ENCODE results near the gene EFCAB9.

Gene EFCAB9

DNA sequence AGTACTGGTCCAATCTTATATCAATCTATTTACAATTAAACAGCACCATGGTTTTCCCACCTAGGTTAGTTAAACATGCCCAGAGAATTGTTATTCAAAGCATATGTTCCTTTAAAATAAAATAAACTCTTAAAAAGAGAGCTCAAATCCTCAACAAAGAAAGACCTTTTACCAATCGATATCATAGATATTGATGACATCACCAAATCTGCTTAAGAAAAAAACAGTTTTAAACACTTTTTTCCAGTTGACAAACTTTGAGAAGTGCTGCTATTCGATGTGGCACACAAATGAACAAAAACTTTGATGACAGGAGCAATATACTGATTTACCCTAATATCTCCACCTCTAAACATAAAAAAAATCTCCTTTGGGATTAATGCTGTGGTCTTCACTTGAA lies 15.7 kb downstream of the EFCAB9 start:
- Histone ChIP-seq H2AFZ (ENCODE audit: low read length) (no peak overlapping the region), H3K9me3 (replicated peaks; ENCODE audit: insufficient read depth, low read length) (no peaks in the 10 kb centered on the region), H3F3A (ENCODE audit: insufficient read depth, low read length) (no peaks in the 10 kb centered on the region), H3K4me2 (ENCODE audit: low read depth, low read length) (no peak overlapping the region), H3K4me1 (ENCODE audit: low read length) (no peaks in the 10 kb centered on the region), H3K27ac (ENCODE audit: low read length) (no peak overlapping the region), H3K9me2 (replicated peaks; ENCODE audit: insufficient read depth, low read length) (no peaks in the 10 kb centered on the region), H3K36me3 (replicated peaks; ENCODE audit: insufficient read depth, low read length) (no peaks in the 10 kb centered on the region), H3K27me3 (replicated peaks; ENCODE audit: insufficient read depth, low read length) (no peaks in the 10 kb centered on the region), H4K20me1 (ENCODE audit: insufficient read depth, low read length) (no peaks in the 10 kb centered on the region), H3K4me3 (ENCODE audit: low read length) (no peak overlapping the region), H3K79me2 (ENCODE audit: low read length) (no peaks in the 10 kb centered on the region), H3K9ac (ENCODE audit: low read length) (no peak overlapping the region)
- TF ChIP-seq EZH2 (optimal IDR thresholded peaks at IDR 0.05; ENCODE audit: low read depth, low read length) (no peak), EZH2phosphoT487 (IDR thresholded peaks at IDR 0.05; ENCODE audit: low read length) (no peak), CTCF (IDR thresholded peaks at IDR 0.05; ENCODE audit: low read length) (no peak)
- no peak for DNase-seq

DNA sequence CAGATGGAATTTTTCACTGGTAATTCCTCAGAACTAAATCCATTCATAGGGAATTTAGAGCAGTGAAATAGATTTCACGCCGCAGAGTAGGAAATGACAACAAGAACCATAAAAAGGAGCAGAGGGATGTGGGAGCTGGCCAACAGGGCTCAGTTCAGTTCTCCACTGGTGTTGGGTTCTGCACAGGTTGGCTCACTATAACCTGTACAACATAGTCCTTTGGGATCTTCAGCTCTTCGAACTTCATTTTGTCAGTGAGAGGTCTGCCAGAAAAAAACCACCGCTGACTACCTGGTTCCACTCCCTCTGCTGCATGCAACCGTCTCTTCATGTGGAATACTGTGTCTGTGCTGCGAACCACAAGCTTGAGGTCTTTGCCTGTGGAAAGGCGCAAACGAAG lies 17.7 kb downstream of the EFCAB9 start:
- no peaks in the 10 kb centered on the region for H3K36me3 ChIP-seq (replicated peaks; ENCODE audit: insufficient read depth, low read length)
- H3K79me2 ChIP-seq (ENCODE audit: low read length): no peaks in the 10 kb centered on the region
- no peak overlapping the region for H3K4me3 ChIP-seq (ENCODE audit: low read length)
- no peaks in the 10 kb centered on the region for H4K20me1 ChIP-seq (ENCODE audit: insufficient read depth, low read length)
- H3K27ac ChIP-seq (ENCODE audit: low read length): no peak overlapping the region
- no peak overlapping the region for H3K9ac ChIP-seq (ENCODE audit: low read length)
- TF ChIP-seq EZH2 (optimal IDR thresholded peaks at IDR 0.05; ENCODE audit: low read depth, low read length): no peak
- no peak for TF ChIP-seq CTCF (IDR thresholded peaks at IDR 0.05; ENCODE audit: low read length)
- no peak for TF ChIP-seq EZH2phosphoT487 (IDR thresholded peaks at IDR 0.05; ENCODE audit: low read length)
- H3K4me2 ChIP-seq (ENCODE audit: low read depth, low read length): no peak overlapping the region
- no peaks in the 10 kb centered on the region for H3K27me3 ChIP-seq (replicated peaks; ENCODE audit: insufficient read depth, low read length)
- no peak for DNase-seq
- H3K4me1 ChIP-seq (ENCODE audit: low read length): no peaks in the 10 kb centered on the region
- H3K9me3 ChIP-seq (replicated peaks; ENCODE audit: insufficient read depth, low read length): no peaks in the 10 kb centered on the region
- no peak overlapping the region for H2AFZ ChIP-seq (ENCODE audit: low read length)
- no peaks in the 10 kb centered on the region for H3F3A ChIP-seq (ENCODE audit: insufficient read depth, low read length)
- no peaks in the 10 kb centered on the region for H3K9me2 ChIP-seq (replicated peaks; ENCODE audit: insufficient read depth, low read length)

DNA sequence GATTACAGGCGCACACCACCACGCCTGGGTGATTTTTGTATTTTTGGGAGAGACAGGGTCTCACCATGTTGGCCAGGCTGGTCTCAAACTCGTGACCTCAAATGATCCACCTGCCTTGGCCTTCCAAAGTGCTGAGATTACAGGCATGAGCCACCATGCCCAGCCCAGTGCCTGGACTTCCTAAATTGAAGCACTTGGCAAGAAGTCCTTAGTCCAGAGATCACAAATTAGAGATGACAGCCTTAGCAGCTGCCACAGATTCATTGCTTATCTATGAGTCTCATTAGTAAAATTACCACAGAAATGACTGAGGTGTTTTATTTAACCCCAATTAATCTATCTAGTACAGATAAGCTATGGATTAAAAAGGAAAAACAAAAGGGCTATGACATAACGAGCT lies 19.2 kb downstream of the EFCAB9 start:
- H4K20me1 ChIP-seq (ENCODE audit: insufficient read depth, low read length): no peaks in the 10 kb centered on the region

More for the DNA sequence above, 19.2 kb downstream of the EFCAB9 start:
- TF ChIP-seq EZH2 (optimal IDR thresholded peaks at IDR 0.05; ENCODE audit: low read depth, low read length): no peak
- no peak for TF ChIP-seq EZH2phosphoT487 (IDR thresholded peaks at IDR 0.05; ENCODE audit: low read length)
- no peak for TF ChIP-seq CTCF (IDR thresholded peaks at IDR 0.05; ENCODE audit: low read length)
- no peaks in the 10 kb centered on the region for H3K27me3 ChIP-seq (replicated peaks; ENCODE audit: insufficient read depth, low read length)
- H3K4me3 ChIP-seq (ENCODE audit: low read length): no peak overlapping the region
- H3K4me2 ChIP-seq (ENCODE audit: low read depth, low read length): no peak overlapping the region
- no peak overlapping the region for H3K27ac ChIP-seq (ENCODE audit: low read length)
- H2AFZ ChIP-seq (ENCODE audit: low read length): no peak overlapping the region
- H3F3A ChIP-seq (ENCODE audit: insufficient read depth, low read length): no peaks in the 10 kb centered on the region
- H3K9me2 ChIP-seq (replicated peaks; ENCODE audit: insufficient read depth, low read length): no peaks in the 10 kb centered on the region
- H3K4me1 ChIP-seq (ENCODE audit: low read length): no peaks in the 10 kb centered on the region
- no peak overlapping the region for H3K9ac ChIP-seq (ENCODE audit: low read length)
- H3K36me3 ChIP-seq (replicated peaks; ENCODE audit: insufficient read depth, low read length): no peaks in the 10 kb centered on the region
- no peak for DNase-seq
- H3K79me2 ChIP-seq (ENCODE audit: low read length): no peaks in the 10 kb centered on the region
- H3K9me3 ChIP-seq (replicated peaks; ENCODE audit: insufficient read depth, low read length): no peaks in the 10 kb centered on the region

Data from MM.1S (cell line).